ENCODE results near the gene NKAIN2. TPM values are rescaled to one million over a fixed set of nuclear protein-coding genes. Genes with fewer than 3 reads are reported as not detected.

NKAIN2 gene
- total RNA-seq, 1 experiment from 2014 or later, result 2.2 TPM

- Histone ChIP-seq H3K27me3 (replicated peaks; ENCODE audit: insufficient read depth, low read depth, low read length, poor library complexity) (no peaks in the 10 kb centered on the region), H3K27ac (ENCODE audit: low read depth, low read length, poor library complexity, severe bottlenecking) (peak overlapping the region; percentile 8), H3K9me3 (ENCODE audit: low read depth, low read length, poor library complexity, severe bottlenecking) (no peaks in the 10 kb centered on the region), H3K4me1 (ENCODE audit: insufficient read depth, low read length, poor library complexity, severe bottlenecking) (peaks cover 78% of the 10 kb centered on the region), H3K4me3 (ENCODE audit: low read depth, low read length, poor library complexity, severe bottlenecking) (no peak overlapping the region), H3K36me3 (ENCODE audit: insufficient read depth, low read length, poor library complexity, severe bottlenecking) (no peaks in the 10 kb centered on the region)
- peak; percentile 54 for DNase-seq (ENCODE audit: low spot score)
- CTCF ChIA-PET, result no interaction called here
- TF ChIP-seq CTCF (conservative IDR thresholded peaks at IDR 0.05; ENCODE audit: low read depth, low read length) (no peak), EZH2 (IDR thresholded peaks at IDR 0.05; ENCODE audit: borderline replicate concordance, low read depth, low read length, poor library complexity, severe bottlenecking) (no peak)
- POLR2A ChIA-PET (ENCODE audit: low non-redundant PET), result no interaction called here
- intact Hi-C loops (cut with micrococcal nuclease; ENCODE audit: unreplicated experiment), result loop anchor here (10.0 kb wide), 1 partner anchor 288 kb away; no protein-coding TSS in a partner anchor
- no TSS peak for BruUV-seq (replicated peaks)
Measured at GRCh38 chr6:124772733-124773319, 969.2 kb downstream of the NKAIN2 start.

- H3K27ac ChIP-seq (ENCODE audit: low read depth, low read length, poor library complexity, severe bottlenecking), result no peak overlapping the region
- H3K27me3 ChIP-seq (replicated peaks; ENCODE audit: insufficient read depth, low read depth, low read length, poor library complexity), result no peaks in the 10 kb centered on the region
- POLR2A ChIA-PET (ENCODE audit: low non-redundant PET), result no interaction called here
- no peak for DNase-seq (ENCODE audit: low spot score)
- no peaks in the 10 kb centered on the region for H3K36me3 ChIP-seq (ENCODE audit: insufficient read depth, low read length, poor library complexity, severe bottlenecking)
- no peak overlapping the region for H3K4me3 ChIP-seq (ENCODE audit: low read depth, low read length, poor library complexity, severe bottlenecking)
- BruUV-seq (replicated peaks), result no TSS peak
- peaks cover 79% of the 10 kb centered on the region for H3K4me1 ChIP-seq (ENCODE audit: insufficient read depth, low read length, poor library complexity, severe bottlenecking)
- intact Hi-C loops (cut with micrococcal nuclease; ENCODE audit: unreplicated experiment), result loop anchor here (5.0 to 10.0 kb wide), 2 partner anchors 290 to 973 kb away; partner anchors contain the start of gene NKAIN2
- CTCF ChIA-PET, result no interaction called here
- no peaks in the 10 kb centered on the region for H3K9me3 ChIP-seq (ENCODE audit: low read depth, low read length, poor library complexity, severe bottlenecking)
- TF ChIP-seq CTCF (conservative IDR thresholded peaks at IDR 0.05; ENCODE audit: low read depth, low read length) (no peak), EZH2 (IDR thresholded peaks at IDR 0.05; ENCODE audit: borderline replicate concordance, low read depth, low read length, poor library complexity, severe bottlenecking) (no peak)
Measured at GRCh38 chr6:124775121-124775520, 971.5 kb downstream of the NKAIN2 start.

GRCh38 chr6:124777863-124778262, 974.2 kb downstream of the NKAIN2 start:
- TF ChIP-seq EZH2 (IDR thresholded peaks at IDR 0.05; ENCODE audit: borderline replicate concordance, low read depth, low read length, poor library complexity, severe bottlenecking), result no peak
- TF ChIP-seq CTCF (conservative IDR thresholded peaks at IDR 0.05; ENCODE audit: low read depth, low read length), result no peak
- POLR2A ChIA-PET (ENCODE audit: low non-redundant PET), result no interaction called here
- peak; percentile 48 for DNase-seq (ENCODE audit: low spot score)
- intact Hi-C loops (cut with micrococcal nuclease; ENCODE audit: unreplicated experiment), result loop anchor here (2.0 to 10.0 kb wide), 4 partner anchors 293 to 1563 kb away; partner anchors contain the start of gene NKAIN2
- no TSS peak for BruUV-seq (replicated peaks)
- Histone ChIP-seq H3K4me1 (ENCODE audit: insufficient read depth, low read length, poor library complexity, severe bottlenecking) (peaks cover 64% of the 10 kb centered on the region), H3K27ac (ENCODE audit: low read depth, low read length, poor library complexity, severe bottlenecking) (peak overlapping the region; percentile 98), H3K27me3 (replicated peaks; ENCODE audit: insufficient read depth, low read depth, low read length, poor library complexity) (no peaks in the 10 kb centered on the region), H3K9me3 (ENCODE audit: low read depth, low read length, poor library complexity, severe bottlenecking) (no peaks in the 10 kb centered on the region), H3K36me3 (ENCODE audit: insufficient read depth, low read length, poor library complexity, severe bottlenecking) (no peaks in the 10 kb centered on the region), H3K4me3 (ENCODE audit: low read depth, low read length, poor library complexity, severe bottlenecking) (no peak overlapping the region)
- CTCF ChIA-PET, result no interaction called here
